Measurements from ENCODE around the gene ITSN1.
"Not testable (repeated sequence)": the region's sequence is repeated elsewhere in the genome, so short reads cannot be mapped to it uniquely, and the experiment has no call there.

Gene ITSN1

GRCh38 chr21:33684068-33684467, 41.8 kb downstream of the ITSN1 start:
- no peak for DNase-seq

GRCh38 chr21:33684923-33685560, 42.7 kb downstream of the ITSN1 start:
- DNase-seq: no peak

GRCh38 chr21:33685613-33686197, 43.4 kb downstream of the ITSN1 start:
- no peak for DNase-seq

GRCh38 chr21:33686386-33686785, 44.1 kb downstream of the ITSN1 start:
- no peak for DNase-seq

GRCh38 chr21:33687634-33688033, 45.3 kb downstream of the ITSN1 start:
- DNase-seq: no peak

GRCh38 chr21:33688353-33688752, 46.1 kb downstream of the ITSN1 start:
- no peak for DNase-seq

- DNase-seq: no peak
Observed at GRCh38 chr21:33690874-33691273, 48.6 kb downstream of the ITSN1 start.

- DNase-seq: no peak
Observed at GRCh38 chr21:33691945-33692603, 49.8 kb downstream of the ITSN1 start.

GRCh38 chr21:33695813-33696212, 53.5 kb downstream of the ITSN1 start:
- DNase-seq: no peak

- DNase-seq: no peak
Observed at GRCh38 chr21:33696465-33696864, 54.2 kb downstream of the ITSN1 start.

- no peak for DNase-seq
Observed at GRCh38 chr21:33698087-33698860, 56.0 kb downstream of the ITSN1 start.

GRCh38 chr21:33699277-33699676, 57.0 kb downstream of the ITSN1 start:
- DNase-seq: no peak

GRCh38 chr21:33700491-33700890, 58.2 kb downstream of the ITSN1 start:
- no peak for DNase-seq

GRCh38 chr21:33703750-33704606, 61.7 kb downstream of the ITSN1 start:
- DNase-seq: no peak

- no peak for DNase-seq
Observed at GRCh38 chr21:33707846-33708245, 65.5 kb downstream of the ITSN1 start.

- no peak for DNase-seq
Observed at GRCh38 chr21:33708874-33709273, 66.6 kb downstream of the ITSN1 start.

GRCh38 chr21:33712022-33712803, 69.9 kb downstream of the ITSN1 start:
- DNase-seq: no peak

- DNase-seq: no peak
Observed at GRCh38 chr21:33721081-33721480, 78.8 kb downstream of the ITSN1 start.

- DNase-seq: not testable (repeated sequence)
Observed at GRCh38 chr21:33729139-33729538, 86.8 kb downstream of the ITSN1 start.

- DNase-seq: no peak
Observed at GRCh38 chr21:33729641-33730040, 87.3 kb downstream of the ITSN1 start.

GRCh38 chr21:33731447-33731846, 89.1 kb downstream of the ITSN1 start:
- no peak for DNase-seq

GRCh38 chr21:33732038-33732437, 89.7 kb downstream of the ITSN1 start:
- no peak for DNase-seq
